Mucosa of descending colon (tissue), 3 donors: Measurements from ENCODE around the gene LAD1. TPM values are rescaled to one million over a fixed set of nuclear protein-coding genes. Genes with fewer than 3 reads are reported as not detected.

ENCODE experiments used
- ATAC-seq: fragments of 200-7000 bp; cut with Tn5 transposase; one replicate; pipeline ENCODE4 v1.9.1; 2020; ENCODE audit warnings: mild to moderate bottlenecking, moderate library complexity
- DNase-seq, 3 donors: peaks; one replicate each; pipeline ENCODE4 v3.0.0-alpha.2; 2020
- H3K36me3 ChIP-seq: fragments of 200-600 bp; one replicate; pipeline ENCODE4 v1.8.0; 2021; ENCODE audit warnings: low read depth, mild to moderate bottlenecking
- H3K4me1 ChIP-seq: fragments of 200-600 bp; one replicate; pipeline ENCODE4 v1.8.0; 2021; ENCODE audit warnings: low read depth, mild to moderate bottlenecking
- H3K4me3 ChIP-seq: fragments of 200-600 bp; one replicate; pipeline ENCODE4 v1.8.0; 2021; ENCODE audit warnings: mild to moderate bottlenecking
- H3K9me3 ChIP-seq: fragments of 200-600 bp; one replicate; pipeline ENCODE4 v1.8.0; 2021; ENCODE audit warnings: mild to moderate bottlenecking
- intact Hi-C, 2 donors: fragments of 100-400 bp; cut with DNase I in 1 of 2; cut with micrococcal nuclease in 1 of 2; formaldehyde crosslinking; loops; one replicate each; pipeline versions ENCODE4 v1.11.0 to v1.11.1; 2022; cut with DNase I, micrococcal nuclease
- total RNA-seq, 3 donors: library from RNA; stranded (reverse); fragmentation: NEBNext Ultra II Directional in 2 of 3; extraction: Animal tissue kit (Norgen Biotek cat#: 25700) in 2 of 3; gene quantifications; one replicate each; pipeline versions ENCODE4 v1.2.1 to v1.2.4, GENCODE V29; 2021 to 2023
- TF ChIP-seq, protein P1 (sequence below): fragments of 200-600 bp; IDR thresholded peaks from one replicate; pipeline ENCODE4 v1.8.0; 2022; ENCODE audit warnings: antibody characterized with exemption, mild to moderate bottlenecking
- donor health status: DM: no; HTN: no; CAD: no; lungs with moderate emphysema.
- donor health status: DM: no; HTN: no; CAD: no.
- donor health status: DM: no; HTN: yes; CAD: no.

LAD1 gene
- total RNA-seq, 3 donors from 2014 or later: 86.0 to 202 (median 130) TPM

DNA sequence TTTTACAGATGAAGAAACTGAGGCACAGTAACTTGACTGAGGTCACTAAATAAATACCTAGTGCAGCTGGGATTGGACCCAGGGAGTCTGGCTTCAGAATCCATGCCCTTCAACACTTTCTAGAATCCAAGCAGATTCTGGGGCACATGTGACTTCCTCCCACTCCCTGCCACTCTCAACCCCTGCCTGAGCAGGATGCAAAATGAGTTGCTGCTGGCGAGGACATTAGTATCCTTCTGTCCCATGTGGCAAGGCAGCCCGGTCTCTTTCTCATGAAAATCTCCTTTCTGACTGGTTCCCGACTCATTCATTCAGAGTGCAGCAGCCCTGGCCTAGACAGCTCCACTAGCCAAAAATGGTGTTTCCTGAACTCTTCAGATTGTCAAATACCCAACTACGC is 50.0 kb downstream of the LAD1 start:
- H3K4me1 ChIP-seq: no peaks in the 10 kb centered on the region
- ATAC-seq (no peak), DNase-seq (no peak)
- TF ChIP-seq, protein P1, sequence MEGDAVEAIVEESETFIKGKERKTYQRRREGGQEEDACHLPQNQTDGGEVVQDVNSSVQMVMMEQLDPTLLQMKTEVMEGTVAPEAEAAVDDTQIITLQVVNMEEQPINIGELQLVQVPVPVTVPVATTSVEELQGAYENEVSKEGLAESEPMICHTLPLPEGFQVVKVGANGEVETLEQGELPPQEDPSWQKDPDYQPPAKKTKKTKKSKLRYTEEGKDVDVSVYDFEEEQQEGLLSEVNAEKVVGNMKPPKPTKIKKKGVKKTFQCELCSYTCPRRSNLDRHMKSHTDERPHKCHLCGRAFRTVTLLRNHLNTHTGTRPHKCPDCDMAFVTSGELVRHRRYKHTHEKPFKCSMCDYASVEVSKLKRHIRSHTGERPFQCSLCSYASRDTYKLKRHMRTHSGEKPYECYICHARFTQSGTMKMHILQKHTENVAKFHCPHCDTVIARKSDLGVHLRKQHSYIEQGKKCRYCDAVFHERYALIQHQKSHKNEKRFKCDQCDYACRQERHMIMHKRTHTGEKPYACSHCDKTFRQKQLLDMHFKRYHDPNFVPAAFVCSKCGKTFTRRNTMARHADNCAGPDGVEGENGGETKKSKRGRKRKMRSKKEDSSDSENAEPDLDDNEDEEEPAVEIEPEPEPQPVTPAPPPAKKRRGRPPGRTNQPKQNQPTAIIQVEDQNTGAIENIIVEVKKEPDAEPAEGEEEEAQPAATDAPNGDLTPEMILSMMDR: no peak
- intact Hi-C loops: loop anchor here in 1 of 2 donors (5.0 kb wide), 1 partner anchor 97 kb away; no protein-coding TSS in a partner anchor
- no peaks in the 10 kb centered on the region for H3K9me3 ChIP-seq
- H3K36me3 ChIP-seq: no peaks in the 10 kb centered on the region
- H3K4me3 ChIP-seq: no peak overlapping the region

DNA sequence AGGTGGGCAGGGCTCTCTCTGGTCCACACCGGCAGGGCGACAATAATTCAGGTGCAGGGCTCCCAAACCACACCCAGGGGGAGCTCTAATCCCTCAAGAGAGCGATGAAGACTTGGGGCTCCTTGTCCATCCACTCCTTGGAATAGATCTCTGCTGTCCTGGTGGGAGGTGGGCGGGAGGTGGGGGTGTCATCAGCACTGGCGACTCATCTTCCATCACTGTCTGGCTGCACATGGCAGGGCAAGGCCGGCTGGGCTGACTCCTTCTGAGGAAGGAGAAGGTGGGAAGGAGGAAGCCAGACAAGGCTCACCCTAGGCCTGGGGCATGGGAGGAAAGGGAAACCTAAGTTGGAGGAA is 50.9 kb downstream of the LAD1 start:
- intact Hi-C loops: loop anchor here in 1 of 2 donors (5.0 kb wide), 1 partner anchor 96 kb away; no protein-coding TSS in a partner anchor
- DNase-seq (peak in 2 of 3 donors; percentile 42 to 47), ATAC-seq (peak; percentile 75)
- Histone ChIP-seq H3K4me3 (no peak overlapping the region), H3K4me1 (no peaks in the 10 kb centered on the region), H3K9me3 (no peaks in the 10 kb centered on the region), H3K36me3 (no peaks in the 10 kb centered on the region)
- TF ChIP-seq, protein P1: no peak

DNA sequence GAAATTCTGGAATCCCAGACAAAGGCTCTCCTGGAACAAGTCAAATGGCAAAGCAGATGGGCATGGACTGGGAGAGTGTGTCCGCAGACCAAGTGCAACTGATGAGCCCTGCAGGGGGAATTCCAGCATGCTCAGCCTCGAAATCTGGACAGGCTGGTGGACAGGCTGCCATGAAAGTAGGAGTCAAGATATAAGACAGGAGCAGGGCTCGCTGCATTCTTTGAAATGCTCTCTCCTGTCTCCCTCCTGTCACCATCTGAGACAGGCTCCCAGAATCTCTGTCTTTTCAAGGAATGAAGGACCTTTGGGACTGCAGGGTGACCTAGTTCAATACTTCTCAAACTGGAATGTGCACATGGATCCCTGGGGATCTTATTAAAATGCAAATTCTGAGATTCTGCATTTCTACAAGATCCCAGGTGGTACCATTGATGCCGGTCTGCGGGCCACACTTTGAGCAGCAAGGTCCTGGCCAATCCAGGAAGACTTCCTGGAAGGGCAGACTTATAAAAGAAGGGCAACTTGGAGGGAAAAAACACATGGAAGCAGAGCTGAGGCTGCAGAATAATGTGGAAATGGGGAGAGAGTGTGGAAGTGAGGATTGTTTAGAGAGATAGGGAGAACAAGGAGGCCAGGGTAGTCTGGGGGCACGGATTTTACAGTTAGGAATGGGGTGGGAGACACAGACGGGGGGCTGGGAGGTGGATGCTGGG is 51.5 kb downstream of the LAD1 start:
- no peak overlapping the region for H3K4me3 ChIP-seq
- H3K36me3 ChIP-seq: no peaks in the 10 kb centered on the region
- DNase-seq (no peak), ATAC-seq (no peak)
- no peaks in the 10 kb centered on the region for H3K9me3 ChIP-seq
- H3K4me1 ChIP-seq: no peaks in the 10 kb centered on the region
- intact Hi-C loops: loop anchor here in 1 of 2 donors (5.0 kb wide), 1 partner anchor 95 kb away; no protein-coding TSS in a partner anchor
- TF ChIP-seq, protein P1: no peak

DNA sequence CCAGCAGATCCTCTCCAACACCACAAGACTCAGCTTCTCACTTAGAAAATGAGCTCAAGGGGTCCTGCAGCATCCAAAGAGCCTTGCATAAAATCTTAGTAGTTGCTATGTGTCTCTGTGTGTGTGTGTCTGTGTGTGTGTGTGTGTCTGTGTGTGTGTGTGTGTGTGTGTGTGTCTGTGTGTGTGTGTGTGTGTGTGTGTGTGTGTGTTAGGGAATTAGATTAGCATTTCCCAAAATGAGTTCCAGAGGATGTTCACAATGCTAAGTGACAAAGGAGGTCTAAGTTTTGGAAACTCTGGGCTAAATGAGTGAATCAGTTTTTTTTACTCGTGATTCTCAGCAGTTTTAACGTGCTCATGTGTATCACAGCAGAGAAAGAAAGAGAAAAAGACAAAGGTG is 52.1 kb downstream of the LAD1 start:
- H3K4me1 ChIP-seq: no peaks in the 10 kb centered on the region
- intact Hi-C loops: loop anchor here in 1 of 2 donors (5.0 kb wide), 1 partner anchor 95 kb away; no protein-coding TSS in a partner anchor
- H3K9me3 ChIP-seq: no peaks in the 10 kb centered on the region
- TF ChIP-seq, protein P1: no peak
- no peaks in the 10 kb centered on the region for H3K36me3 ChIP-seq
- DNase-seq (no peak), ATAC-seq (no peak)
- no peak overlapping the region for H3K4me3 ChIP-seq

DNA sequence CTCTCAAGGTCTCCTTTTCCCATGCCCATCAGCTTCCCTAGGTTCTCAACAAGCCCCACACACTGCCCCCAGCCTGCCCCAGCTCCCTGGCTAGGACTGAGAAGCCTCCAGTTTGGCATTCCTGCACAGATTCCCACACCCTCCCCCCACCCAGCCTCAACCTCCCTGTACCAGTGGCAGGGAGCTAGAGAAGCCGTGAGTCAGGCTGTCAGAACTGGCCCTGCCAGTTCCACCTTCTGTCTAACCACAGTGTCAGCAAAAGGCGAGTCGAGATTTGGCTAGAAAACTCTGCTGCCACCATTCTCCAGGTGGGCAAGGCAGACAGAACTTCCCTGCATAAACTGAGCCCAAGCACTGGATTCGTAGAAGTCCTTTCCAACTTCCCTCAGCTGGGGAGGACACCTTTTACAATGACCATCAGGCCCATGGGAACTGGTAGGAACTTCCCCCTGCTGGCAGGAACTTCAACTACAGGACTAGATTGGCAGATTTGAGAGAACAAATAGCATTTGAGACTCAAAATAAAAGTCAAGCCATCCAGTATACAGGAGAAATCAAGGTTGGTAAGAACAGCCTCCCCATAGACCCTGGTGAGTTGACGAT is 52.7 kb downstream of the LAD1 start:
- ATAC-seq (peak; percentile 74), DNase-seq (peak in 1 of 3 donors; percentile 86)
- intact Hi-C loops: loop anchor here in 1 of 2 donors (5.0 kb wide), 1 partner anchor 94 kb away; no protein-coding TSS in a partner anchor
- no peaks in the 10 kb centered on the region for H3K4me1 ChIP-seq
- H3K4me3 ChIP-seq: no peak overlapping the region
- TF ChIP-seq, protein P1: no peak
- H3K36me3 ChIP-seq: no peaks in the 10 kb centered on the region
- H3K9me3 ChIP-seq: no peaks in the 10 kb centered on the region
